Measurements from ENCODE around the gene RPL27A. TPM values are rescaled to one million over a fixed set of nuclear protein-coding genes. Genes with fewer than 3 reads are reported as not detected.

The RPL27A gene
- total RNA-seq, 2 donors from 2014 or later = 1,114 to 1,791 TPM

GRCh38 chr11:8649361-8649760, 33.2 kb upstream of the RPL27A start:
- no peak overlapping the region for H3K4me3 Mint-ChIP-seq
- Histone ChIP-seq H3K9ac (ENCODE audit: extremely low read depth, low read length, poor library complexity, severe bottlenecking) (no peak overlapping the region), H3K27ac (ENCODE audit: low read depth, low read length) (no peak overlapping the region), H3K4me3 (ENCODE audit: low read length) (no peak overlapping the region), H3K9me3 (ENCODE audit: control insufficient read depth, low read length) (no peaks in the 10 kb centered on the region), H3K27me3 (ENCODE audit: control insufficient read depth, insufficient read depth, low read length, poor library complexity, severe bottlenecking) (no peaks in the 10 kb centered on the region), H3K36me3 (ENCODE audit: control insufficient read depth, insufficient read depth, low read length) (no peaks in the 10 kb centered on the region), H3K4me1 (ENCODE audit: control insufficient read depth, insufficient read depth, low read length) (no peaks in the 10 kb centered on the region)
- no peaks in the 10 kb centered on the region for H3K9me3 Mint-ChIP-seq
- no peak for TF ChIP-seq CTCF (conservative IDR thresholded peaks at IDR 0.05)
- H3K27me3 Mint-ChIP-seq (ENCODE audit: insufficient read depth) = no peaks in the 10 kb centered on the region
- no peak for DNase-seq
- H3K36me3 Mint-ChIP-seq (ENCODE audit: low read depth) = no peaks in the 10 kb centered on the region
- WGBS, 2 experiments (ENCODE audit: insufficient coverage in 1 of 2, insufficient read length in 1 of 2) = 86 to 91% methylated on average over 1 to 2 of the region's 2 CpGs
- H3K27ac Mint-ChIP-seq = no peak overlapping the region
- no peaks in the 10 kb centered on the region for H3K4me1 Mint-ChIP-seq

GRCh38 chr11:8650401-8650990, 32.1 kb upstream of the RPL27A start:
- no peak overlapping the region for H3K4me3 Mint-ChIP-seq

GRCh38 chr11:8652140-8652539, 30.5 kb upstream of the RPL27A start:
- Histone ChIP-seq H3K27ac (ENCODE audit: low read depth, low read length) (no peak overlapping the region), H3K4me1 (ENCODE audit: control insufficient read depth, insufficient read depth, low read length) (no peaks in the 10 kb centered on the region), H3K4me3 (ENCODE audit: low read length) (no peak overlapping the region), H3K27me3 (ENCODE audit: control insufficient read depth, insufficient read depth, low read length, poor library complexity, severe bottlenecking) (no peaks in the 10 kb centered on the region), H3K9ac (ENCODE audit: extremely low read depth, low read length, poor library complexity, severe bottlenecking) (no peak overlapping the region), H3K36me3 (ENCODE audit: control insufficient read depth, insufficient read depth, low read length) (no peaks in the 10 kb centered on the region), H3K9me3 (ENCODE audit: control insufficient read depth, low read length) (no peaks in the 10 kb centered on the region)
- Mint-ChIP-seq H3K9me3 (no peaks in the 10 kb centered on the region), H3K4me3 (no peak overlapping the region), H3K36me3 (ENCODE audit: low read depth) (no peaks in the 10 kb centered on the region), H3K27ac (no peak overlapping the region), H3K27me3 (ENCODE audit: insufficient read depth) (no peaks in the 10 kb centered on the region), H3K4me1 (no peaks in the 10 kb centered on the region)
- WGBS, 2 experiments (ENCODE audit: insufficient coverage in 1 of 2, insufficient read length in 1 of 2) = 93 to 95% methylated on average over 2 to 3 of the region's 3 CpGs
- DNase-seq = no peak
- no peak for TF ChIP-seq CTCF (conservative IDR thresholded peaks at IDR 0.05)

More at GRCh38 chr11:8650401-8650990, 32.1 kb upstream of the RPL27A start:
- Histone ChIP-seq H3K36me3 (ENCODE audit: control insufficient read depth, insufficient read depth, low read length) (no peaks in the 10 kb centered on the region), H3K4me3 (ENCODE audit: low read length) (no peak overlapping the region), H3K9me3 (ENCODE audit: control insufficient read depth, low read length) (no peaks in the 10 kb centered on the region), H3K4me1 (ENCODE audit: control insufficient read depth, insufficient read depth, low read length) (no peaks in the 10 kb centered on the region), H3K27me3 (ENCODE audit: control insufficient read depth, insufficient read depth, low read length, poor library complexity, severe bottlenecking) (no peaks in the 10 kb centered on the region), H3K9ac (ENCODE audit: extremely low read depth, low read length, poor library complexity, severe bottlenecking) (no peak overlapping the region), H3K27ac (ENCODE audit: low read depth, low read length) (no peak overlapping the region)
- no peaks in the 10 kb centered on the region for H3K27me3 Mint-ChIP-seq (ENCODE audit: insufficient read depth)
- H3K27ac Mint-ChIP-seq = no peak overlapping the region
- no peaks in the 10 kb centered on the region for H3K36me3 Mint-ChIP-seq (ENCODE audit: low read depth)
- DNase-seq = no peak
- H3K9me3 Mint-ChIP-seq = no peaks in the 10 kb centered on the region
- WGBS, 2 experiments (ENCODE audit: insufficient coverage in 1 of 2, insufficient read length in 1 of 2) = 92 to 100% methylated on average over 2 of the region's 2 CpGs
- H3K4me1 Mint-ChIP-seq = no peaks in the 10 kb centered on the region
- TF ChIP-seq CTCF (conservative IDR thresholded peaks at IDR 0.05) = no peak

Data from endodermal cell (in vitro differentiated cells).